Measurements from ENCODE around the gene IL1RN. TPM values are rescaled to one million over a fixed set of nuclear protein-coding genes. Genes with fewer than 3 reads are reported as not detected.

IL1RN gene
- total and polyA plus RNA-seq, 2 of the 13 experiments (the other 11 are each of a cell fraction or from before 2014, with no cell fraction given) = 21.2 to 101 TPM

GRCh38 chr2:113156278-113157117, 29.1 kb downstream of the IL1RN start (continued):
- TF ChIP-seq ZNF232 (CRISPR knock-in tag; IDR thresholded peaks at IDR 0.05; ENCODE audit: borderline replicate concordance) (no peak), ZFP37 (CRISPR knock-in tag; IDR thresholded peaks at IDR 0.05; ENCODE audit: borderline replicate concordance) (no peak), ZNF746 (CRISPR knock-in tag; IDR thresholded peaks at IDR 0.05) (no peak), NR2F2 (IDR thresholded peaks at IDR 0.05; ENCODE audit: borderline replicate concordance, low read depth) (peak; percentile 51; the same call in 1 of the 2 replicates), EP300 (IDR thresholded peaks at IDR 0.05; ENCODE audit: low read depth in 2 of 2, low read length in 2 of 2) (peak in 1 of 2 experiments; percentile 72; a peak in 2 of 4 replicates), EP300 (CRISPR knock-in tag; IDR thresholded peaks at IDR 0.05; ENCODE audit: borderline replicate concordance) (no peak), ATAD3A (CRISPR knock-in tag; IDR thresholded peaks at IDR 0.05) (no peak), GZF1 (CRISPR knock-in tag; IDR thresholded peaks at IDR 0.05) (0 out of 2 replicates have a peak, but pooled peaks have one; percentile 59), ZFP82 (CRISPR knock-in tag; IDR thresholded peaks at IDR 0.05; ENCODE audit: borderline replicate concordance) (no peak), CSRNP2 (CRISPR knock-in tag; conservative IDR thresholded peaks at IDR 0.05; ENCODE audit: low read depth) (no peak), TRAFD1 (CRISPR knock-in tag; IDR thresholded peaks at IDR 0.05; ENCODE audit: borderline replicate concordance) (no peak), PLSCR1 (CRISPR knock-in tag; IDR thresholded peaks at IDR 0.05; ENCODE audit: borderline replicate concordance) (no peak), ZNF841 (CRISPR knock-in tag; IDR thresholded peaks at IDR 0.05; ENCODE audit: borderline replicate concordance) (no peak), MAX (IDR thresholded peaks at IDR 0.05) (no peak; the same call in 1 of the 2 replicates), DMTF1 (CRISPR knock-in tag; IDR thresholded peaks at IDR 0.05) (no peak), ZSCAN29 (CRISPR knock-in tag; conservative IDR thresholded peaks at IDR 0.05) (no peak), FOXC1 (CRISPR knock-in tag; IDR thresholded peaks at IDR 0.05; ENCODE audit: borderline replicate concordance) (no peak), PTBP1 (IDR thresholded peaks at IDR 0.05; ENCODE audit: low read depth, low read length, poor library complexity, severe bottlenecking) (no peak), KDM5B (CRISPR knock-in tag; IDR thresholded peaks at IDR 0.05; ENCODE audit: borderline replicate concordance) (no peak), ZMAT3 (CRISPR knock-in tag; conservative IDR thresholded peaks at IDR 0.05) (no peak; the same call in 1 of the 2 replicates), ZNF891 (CRISPR knock-in tag; IDR thresholded peaks at IDR 0.05) (no peak), ZNF44 (CRISPR knock-in tag; IDR thresholded peaks at IDR 0.05) (no peak)
